ENCODE data around the gene ERP44.

DNA sequence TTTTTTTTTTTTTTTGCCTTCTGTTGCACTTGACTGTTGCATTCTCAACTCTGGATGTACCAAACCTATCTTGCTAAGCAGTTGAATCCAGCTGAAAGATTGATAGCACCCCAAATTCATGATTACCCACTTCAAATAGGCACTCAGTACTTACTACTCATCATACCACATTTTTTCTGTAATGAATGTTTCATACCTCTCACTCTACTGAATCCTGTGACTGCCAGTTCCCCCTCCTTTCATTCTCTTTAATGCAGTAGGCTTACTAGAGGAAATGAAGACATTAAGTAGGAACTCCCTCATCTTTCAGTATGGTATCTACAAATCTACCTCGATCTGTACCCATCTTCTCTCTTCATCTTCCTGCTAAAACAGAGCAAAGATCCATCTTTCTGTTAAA lies 7.1 kb upstream of the ERP44 start:
- TF ChIP-seq, protein P1, sequence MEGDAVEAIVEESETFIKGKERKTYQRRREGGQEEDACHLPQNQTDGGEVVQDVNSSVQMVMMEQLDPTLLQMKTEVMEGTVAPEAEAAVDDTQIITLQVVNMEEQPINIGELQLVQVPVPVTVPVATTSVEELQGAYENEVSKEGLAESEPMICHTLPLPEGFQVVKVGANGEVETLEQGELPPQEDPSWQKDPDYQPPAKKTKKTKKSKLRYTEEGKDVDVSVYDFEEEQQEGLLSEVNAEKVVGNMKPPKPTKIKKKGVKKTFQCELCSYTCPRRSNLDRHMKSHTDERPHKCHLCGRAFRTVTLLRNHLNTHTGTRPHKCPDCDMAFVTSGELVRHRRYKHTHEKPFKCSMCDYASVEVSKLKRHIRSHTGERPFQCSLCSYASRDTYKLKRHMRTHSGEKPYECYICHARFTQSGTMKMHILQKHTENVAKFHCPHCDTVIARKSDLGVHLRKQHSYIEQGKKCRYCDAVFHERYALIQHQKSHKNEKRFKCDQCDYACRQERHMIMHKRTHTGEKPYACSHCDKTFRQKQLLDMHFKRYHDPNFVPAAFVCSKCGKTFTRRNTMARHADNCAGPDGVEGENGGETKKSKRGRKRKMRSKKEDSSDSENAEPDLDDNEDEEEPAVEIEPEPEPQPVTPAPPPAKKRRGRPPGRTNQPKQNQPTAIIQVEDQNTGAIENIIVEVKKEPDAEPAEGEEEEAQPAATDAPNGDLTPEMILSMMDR (IDR thresholded peaks at IDR 0.05; ENCODE audit: extremely low read depth in 1 of 2, insufficient read depth in 1 of 2, low read depth in 1 of 2, low read length in 2 of 2), result no peak
- TF ChIP-seq, protein P2, sequence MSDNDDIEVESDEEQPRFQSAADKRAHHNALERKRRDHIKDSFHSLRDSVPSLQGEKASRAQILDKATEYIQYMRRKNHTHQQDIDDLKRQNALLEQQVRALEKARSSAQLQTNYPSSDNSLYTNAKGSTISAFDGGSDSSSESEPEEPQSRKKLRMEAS (IDR thresholded peaks at IDR 0.05; ENCODE audit: insufficient read depth, insufficient read length), result no peak
- TF ChIP-seq POLR2A (IDR thresholded peaks at IDR 0.05; ENCODE audit: low read depth, low read length), result no peak

All from endothelial cell of umbilical vein (primary cell).